Right lobe of liver (tissue), 4 donors: ENCODE data around the gene CCDC86.

ENCODE experiments used
- POLR2A ChIP-seq: fragments of 450-650 bp; IDR thresholded peaks from one replicate; pipeline ENCODE4 v1.6.1; 2017; ENCODE audit warnings: antibody characterized with exemption, mild to moderate bottlenecking
- TF ChIP-seq, protein P1 (sequence below), 4 donors: fragments of 200-600 bp in 3 of 4; fragments of 450-650 bp in 1 of 4; IDR thresholded peaks; one replicate each; pipeline versions ENCODE4 v1.5.1 to v1.8.0; 2016 to 2022; ENCODE audit warnings: antibody characterized with exemption in 4 of 4, mild to moderate bottlenecking in 2 of 4
- donor health status: DM: no; HTN: no; CAD: no.
- donor health status: DM: no; HTN: no; CAD: no.
- donor health status: DM: no; HTN: yes; CAD: no.

GRCh38 chr11:60840470-60841430 lies 1.2 kb upstream of the CCDC86 start:
- TF ChIP-seq POLR2A: no peak
- TF ChIP-seq, protein P1, sequence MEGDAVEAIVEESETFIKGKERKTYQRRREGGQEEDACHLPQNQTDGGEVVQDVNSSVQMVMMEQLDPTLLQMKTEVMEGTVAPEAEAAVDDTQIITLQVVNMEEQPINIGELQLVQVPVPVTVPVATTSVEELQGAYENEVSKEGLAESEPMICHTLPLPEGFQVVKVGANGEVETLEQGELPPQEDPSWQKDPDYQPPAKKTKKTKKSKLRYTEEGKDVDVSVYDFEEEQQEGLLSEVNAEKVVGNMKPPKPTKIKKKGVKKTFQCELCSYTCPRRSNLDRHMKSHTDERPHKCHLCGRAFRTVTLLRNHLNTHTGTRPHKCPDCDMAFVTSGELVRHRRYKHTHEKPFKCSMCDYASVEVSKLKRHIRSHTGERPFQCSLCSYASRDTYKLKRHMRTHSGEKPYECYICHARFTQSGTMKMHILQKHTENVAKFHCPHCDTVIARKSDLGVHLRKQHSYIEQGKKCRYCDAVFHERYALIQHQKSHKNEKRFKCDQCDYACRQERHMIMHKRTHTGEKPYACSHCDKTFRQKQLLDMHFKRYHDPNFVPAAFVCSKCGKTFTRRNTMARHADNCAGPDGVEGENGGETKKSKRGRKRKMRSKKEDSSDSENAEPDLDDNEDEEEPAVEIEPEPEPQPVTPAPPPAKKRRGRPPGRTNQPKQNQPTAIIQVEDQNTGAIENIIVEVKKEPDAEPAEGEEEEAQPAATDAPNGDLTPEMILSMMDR (IDR thresholded peaks at IDR 0.05): no peak
